H1 (cell line): ENCODE results near the gene DEFB110. TPM values are rescaled to one million over a fixed set of nuclear protein-coding genes. Genes with fewer than 3 reads are reported as not detected.

Source experiments
- CTCF ChIA-PET: fragments of 300-600 bp; sonication (Branson Sonifier 250); formaldehyde crosslinking; loops from one replicate; lab custom pipeline; 2021; ENCODE audit not compliant: partially characterized antibody; lab: Charles Lee
- POLR2A ChIA-PET: fragments of 300-600 bp; sonication (Branson Sonifier 250); formaldehyde crosslinking; loops from one replicate; lab custom pipeline; 2021; ENCODE audit warnings: inconsistent platforms; ENCODE audit not compliant: partially characterized antibody; lab: Charles Lee
- DNase-seq, 2 experiments: peaks; one replicate each; pipeline versions ENCODE4 v3.0.0 to v3.0.0-alpha.2; 2010 to 2022; ENCODE audit warnings: low spot score in 2 of 2, low read depth in 1 of 2, mixed read lengths in 1 of 2
- FAIRE-seq: peaks from 2 replicates; lab custom pipeline; 2011; peaks lifted over from hg19 to GRCh38; lab: Jason Lieb, UNC
- H2AFZ ChIP-seq: 2 replicates; pipeline ENCODE4 v1.8.1; 2012; ENCODE audit warnings: low read length, inconsistent platforms
- H2AK5ac ChIP-seq: 2 replicates; pipeline ENCODE4 v1.6.1; 2013; ENCODE audit warnings: low read depth, low read length
- H2BK120ac ChIP-seq: replicated peaks from 2 replicates; pipeline ENCODE3; 2013; ENCODE audit warnings: low read depth, low read length, inconsistent platforms
- H2BK12ac ChIP-seq: 2 replicates; pipeline ENCODE4 v1.6.1; 2013; ENCODE audit warnings: low read depth, low read length
- H2BK15ac ChIP-seq: 2 replicates; pipeline ENCODE4 v1.6.1; 2013; ENCODE audit warnings: low read length
- H2BK20ac ChIP-seq: 2 replicates; pipeline ENCODE4 v1.6.1; 2013; ENCODE audit warnings: low read length
- H2BK5ac ChIP-seq: 2 replicates; pipeline ENCODE4 v1.6.1; 2013; ENCODE audit warnings: low read depth, low read length
- H3K14ac ChIP-seq: 2 replicates; pipeline ENCODE4 v1.6.1; 2013; ENCODE audit warnings: inconsistent platforms; ENCODE audit not compliant: insufficient read length
- H3K18ac ChIP-seq: 2 replicates; pipeline ENCODE4 v1.6.1; 2013; ENCODE audit warnings: low read length; ENCODE audit errors: extremely low read depth
- H3K23ac ChIP-seq: 2 replicates; pipeline ENCODE4 v1.6.1; 2013; ENCODE audit warnings: inconsistent platforms; ENCODE audit not compliant: insufficient read length
- H3K23me2 ChIP-seq: 2 replicates; pipeline ENCODE4 v1.6.1; 2013; ENCODE audit warnings: low read depth, low read length
- H3K27ac ChIP-seq: 2 replicates; pipeline ENCODE4 v1.6.1; 2011; ENCODE audit warnings: low read depth, low read length, inconsistent platforms
- H3K27me3 ChIP-seq, 4 experiments: replicated peaks in 1 of 4; 1 replicate in 1 of 4; 2 replicates in 3 of 4; pipeline versions ENCODE4 v1.6.1 to v1.8.1; 2011 to 2013; ENCODE audit warnings: low read length in 3 of 4, mild to moderate bottlenecking in 3 of 4, inconsistent platforms in 2 of 4, mixed read lengths in 2 of 4, moderate library complexity in 1 of 4; ENCODE audit not compliant: control insufficient read depth in 3 of 4, insufficient read depth in 3 of 4; ENCODE audit errors: extremely low read depth in 1 of 4
- H3K36me3 ChIP-seq, 4 experiments: 2 replicates each; pipeline versions ENCODE4 v1.6.1 to v1.8.1; 2011 to 2013; ENCODE audit warnings: mild to moderate bottlenecking in 4 of 4, low read length in 3 of 4, moderate library complexity in 2 of 4, control low read depth in 1 of 4, inconsistent platforms in 1 of 4; ENCODE audit not compliant: insufficient read depth in 4 of 4, control insufficient read depth in 2 of 4
- H3K4ac ChIP-seq: replicated peaks from 2 replicates; pipeline ENCODE3; 2013; ENCODE audit warnings: low read length, low read depth, mixed read lengths, inconsistent platforms; ENCODE audit not compliant: insufficient read length
- H3K4me1 ChIP-seq, 4 experiments: replicated peaks in 1 of 4; 1 replicate in 1 of 4; 2 replicates in 3 of 4; pipeline versions ENCODE4 v1.6.1 to v1.8.1; 2011 to 2013; ENCODE audit warnings: low read length in 3 of 4, inconsistent platforms in 2 of 4, mixed read lengths in 1 of 4; ENCODE audit not compliant: insufficient read depth in 4 of 4, control insufficient read depth in 3 of 4
- H3K4me2 ChIP-seq, 2 experiments: 2 replicates each; pipeline versions ENCODE4 v1.6.1 to v1.8.1; 2011 to 2013; ENCODE audit warnings: low read depth in 2 of 2, low read length in 2 of 2, control low read depth in 1 of 2, inconsistent platforms in 1 of 2, mild to moderate bottlenecking in 1 of 2; ENCODE audit not compliant: insufficient read depth in 1 of 2
- H3K4me3 ChIP-seq, 4 experiments: fragments of 200-600, 300-600 bp in 1 of 4; sonication (generic), shearing (Covaris generic), sonication (Bioruptor Twin) in 1 of 4; 2 replicates each; pipeline versions ENCODE4 v1.5.1 to v1.8.1; 2011 to 2016; ENCODE audit warnings: low read length in 4 of 4, low read depth in 3 of 4, control low read depth in 2 of 4, inconsistent platforms in 2 of 4, mild to moderate bottlenecking in 2 of 4, mixed read lengths in 1 of 4, moderate library complexity in 1 of 4; ENCODE audit not compliant: insufficient read depth in 2 of 4; ENCODE audit errors: extremely low read depth in 1 of 4
- H3K56ac ChIP-seq: replicated peaks from 2 replicates; pipeline ENCODE3; 2013; ENCODE audit warnings: low read depth, mild to moderate bottlenecking, mixed read lengths, low read length, inconsistent platforms; ENCODE audit not compliant: insufficient read length
- H3K79me1 ChIP-seq: 2 replicates; pipeline ENCODE4 v1.6.1; 2013; ENCODE audit warnings: low read depth, low read length, control low read depth
- H3K79me2 ChIP-seq, 2 experiments: 2 replicates each; pipeline versions ENCODE4 v1.6.1 to v1.8.1; 2012 to 2013; ENCODE audit warnings: low read length in 2 of 2, mild to moderate bottlenecking in 2 of 2, inconsistent platforms in 1 of 2; ENCODE audit not compliant: insufficient read depth in 2 of 2, control insufficient read depth in 1 of 2
- H3K9ac ChIP-seq, 4 experiments: replicated peaks in 1 of 4; 1 replicate in 1 of 4; 2 replicates in 3 of 4; pipeline versions ENCODE4 v1.6.1 to v1.8.1; 2011 to 2013; ENCODE audit warnings: low read depth in 3 of 4, low read length in 3 of 4, control low read depth in 2 of 4, mild to moderate bottlenecking in 2 of 4, moderate library complexity in 2 of 4, inconsistent platforms in 1 of 4; ENCODE audit errors: extremely low read depth in 1 of 4
- H3K9me3 ChIP-seq, 2 experiments: 2 replicates each; pipeline versions ENCODE4 v1.6.1 to v1.8.1; 2012 to 2013; ENCODE audit warnings: mild to moderate bottlenecking in 2 of 2, moderate library complexity in 2 of 2, control low read depth in 1 of 2, inconsistent platforms in 1 of 2, low read depth in 1 of 2, low read length in 1 of 2, mixed read lengths in 1 of 2; ENCODE audit not compliant: insufficient read depth in 2 of 2
- H4K20me1 ChIP-seq, 2 experiments: replicated peaks in 1 of 2; 2 replicates each; pipeline versions ENCODE3 to v1.8.1; 2011 to 2013; ENCODE audit warnings: inconsistent platforms in 2 of 2, low read length in 2 of 2, mild to moderate bottlenecking in 1 of 2; ENCODE audit not compliant: insufficient read depth in 2 of 2, control insufficient read depth in 1 of 2
- H4K5ac ChIP-seq: 2 replicates; pipeline ENCODE4 v1.6.1; 2013; ENCODE audit warnings: low read length, low read depth, mixed read lengths, inconsistent platforms; ENCODE audit not compliant: insufficient read length
- H4K8ac ChIP-seq: 2 replicates; pipeline ENCODE4 v1.8.0; 2013; ENCODE audit warnings: mild to moderate bottlenecking, moderate library complexity, low read length, inconsistent platforms; ENCODE audit not compliant: insufficient read depth; ENCODE audit errors: extremely low read depth
- H4K91ac ChIP-seq: replicated peaks from 2 replicates; pipeline ENCODE3; 2013; ENCODE audit warnings: low read length, mixed read lengths, inconsistent platforms; ENCODE audit not compliant: insufficient read length
- EZH2 ChIP-seq: fragments of 200-600 bp; sonication (generic); IDR thresholded peaks from 2 replicates; pipeline ENCODE4 v1.7.1; 2012; ENCODE audit warnings: low read depth, mild to moderate bottlenecking, moderate library complexity, low read length, inconsistent platforms; ENCODE audit not compliant: severe bottlenecking
- FOSL1 ChIP-seq: IDR thresholded peaks from 2 replicates; pipeline ENCODE4 v1.6.1; 2011; ENCODE audit warnings: mild to moderate bottlenecking, low read depth, low read length, moderate library complexity; ENCODE audit not compliant: insufficient read depth
- HDAC2 ChIP-seq, 2 experiments: fragments of 300-600 bp in 1 of 2; sonication (generic) in 1 of 2; IDR thresholded peaks; 2 replicates each; pipeline ENCODE4 v1.6.1; 2011 to 2012; ENCODE audit warnings: low read depth in 2 of 2, low read length in 2 of 2, mild to moderate bottlenecking in 2 of 2, moderate library complexity in 2 of 2, borderline replicate concordance in 1 of 2, inconsistent platforms in 1 of 2
- JUN ChIP-seq: IDR thresholded peaks from 2 replicates; pipeline ENCODE4 v1.6.1; 2011; ENCODE audit warnings: low read depth, mild to moderate bottlenecking, improper control_type of control experiment, low read length
- KDM4A ChIP-seq: IDR thresholded peaks from one replicate; pipeline ENCODE4 v1.7.1; 2012; ENCODE audit warnings: low read depth, mild to moderate bottlenecking, moderate library complexity, low read length, inconsistent platforms; ENCODE audit not compliant: severe bottlenecking
- POLR2A ChIP-seq, 2 experiments: IDR thresholded peaks; 1 replicate in 1 of 2; 2 replicates in 1 of 2; pipeline ENCODE4 v1.6.1; 2011; ENCODE audit warnings: low read depth in 2 of 2, low read length in 2 of 2, mild to moderate bottlenecking in 2 of 2; ENCODE audit errors: control extremely low read depth in 1 of 2
- SP4 ChIP-seq: IDR thresholded peaks from 2 replicates; pipeline ENCODE4 v1.6.1; 2012; ENCODE audit warnings: low read length, inconsistent platforms
- WGBS, 2 experiments: shearing (Covaris generic) in 1 of 2; methylation state at CpG; one replicate each; pipeline versions ENCODE4 v1.1.6 to v1.1.7; 2013 to 2015; ENCODE audit warnings: low lambda C conversion rate in 2 of 2, mixed read lengths in 2 of 2, inconsistent platforms in 1 of 2, low coverage in 1 of 2, missing lambda C conversion rate in 1 of 2; ENCODE audit not compliant: insufficient replicate concordance in 2 of 2, insufficient coverage in 1 of 2, insufficient read length in 1 of 2; ENCODE audit errors: extremely low coverage in 1 of 2, missing lambda C conversion rate in 1 of 2; 5-methylcytosine and 5-hydroxymethylcytosine counted together
- polyA plus RNA-seq, 7 experiments: library from polyadenylated mRNA; depleted of rRNA in 3 of 7; stranded (reverse) in 5 of 7; unstranded in 2 of 7; fragments of >200 nt in 5 of 7; fragments of 200-250 nt in 2 of 7; gene quantifications; 1 replicate in 5 of 7; 2 replicates in 1 of 7; 4 replicates in 1 of 7; pipeline versions ENCODE4 v1.2.1 to v1.2.3, GENCODE V29; 2011 to 2013; ENCODE audit warnings: missing spikeins in 2 of 7, mixed read lengths in 2 of 7
- total RNA-seq: library from RNA; stranded (reverse); fragmentation: NEBNext Ultra II Directional; extraction: Animal tissue kit (Norgen Biotek cat#: 25700); gene quantifications from 2 replicates; pipeline ENCODE4 v1.2.1, GENCODE V29; 2021

Gene DEFB110
- total and polyA plus RNA-seq, 2 of the 8 experiments (the other 6 are each of a cell fraction or from before 2014, with no cell fraction given) = not detected

DNA sequence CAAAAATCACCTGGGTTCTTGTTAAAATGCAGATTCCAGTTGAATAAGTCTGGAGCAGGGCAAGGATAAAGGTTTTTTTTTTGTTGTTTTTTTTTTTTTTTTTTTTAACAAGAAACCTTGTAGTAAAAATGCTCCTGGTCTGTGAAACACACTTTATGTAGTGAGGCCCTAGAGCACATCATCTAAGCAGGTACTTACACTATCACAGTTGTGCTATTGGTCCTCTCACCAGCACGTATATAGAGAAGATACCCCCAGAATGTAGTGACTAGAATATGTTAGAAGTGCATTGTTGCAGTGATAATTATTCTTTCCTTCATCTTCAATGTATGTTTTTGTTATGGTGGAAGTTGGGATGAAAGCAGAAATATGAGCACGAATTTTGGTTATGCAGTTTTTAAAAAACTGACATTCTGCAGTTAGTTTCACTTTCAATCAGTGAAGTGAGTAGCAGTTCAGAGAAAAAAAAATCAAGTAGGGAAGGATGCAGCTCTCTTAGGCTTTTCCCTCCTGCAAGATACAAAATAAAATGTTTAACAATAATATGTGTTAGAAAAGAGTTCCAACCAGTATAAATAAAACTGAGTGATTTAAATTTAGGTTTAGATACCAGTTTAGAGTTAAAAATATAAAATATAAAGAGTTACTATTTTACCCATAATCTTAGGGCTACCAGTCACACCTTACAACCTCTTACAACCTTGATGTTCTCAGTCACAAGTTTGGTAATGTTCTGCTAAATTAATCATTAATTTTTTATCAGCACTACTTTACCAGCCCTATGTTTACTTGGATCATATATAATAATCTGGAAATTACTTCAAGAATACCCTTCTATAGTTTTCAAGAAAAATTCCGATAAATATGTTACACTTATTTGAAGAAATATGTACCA, 43.2 kb downstream of the DEFB110 start:
- Histone ChIP-seq H3K36me3 (no peaks in the 10 kb centered on the region), H4K5ac (no peak overlapping the region), H3K9me3 (no peaks in the 10 kb centered on the region), H2AFZ (no peak overlapping the region), H3K4ac (no peak overlapping the region), H2BK12ac (no peak overlapping the region), H3K4me1 (no peaks in the 10 kb centered on the region; a peak in 2 of 7 replicates), H3K9ac (no peak overlapping the region), H3K79me2 (no peaks in the 10 kb centered on the region), H4K8ac (no peak overlapping the region), H2BK5ac (no peak overlapping the region), H3K18ac (no peak overlapping the region), H2BK15ac (no peak overlapping the region), H3K79me1 (no peaks in the 10 kb centered on the region), H3K14ac (no peak overlapping the region), H3K4me2 (no peak overlapping the region), H4K91ac (no peak overlapping the region), H2AK5ac (no peak overlapping the region), H3K56ac (no peak overlapping the region), H2BK120ac (no peak overlapping the region), H3K27me3 (no peaks in the 10 kb centered on the region), H2BK20ac (no peak overlapping the region), H3K4me3 (no peak overlapping the region), H3K23me2 (no peaks in the 10 kb centered on the region), H3K27ac (no peak overlapping the region), H3K23ac (no peak overlapping the region), H4K20me1 (no peaks in the 10 kb centered on the region)
- no peak for DNase-seq
- WGBS, 2 experiments = 59% methylated on average over 3 of the region's 3 CpGs; no CpG with 5 or more reads in 1 of the 2 experiments
- FAIRE-seq = no peak
- TF ChIP-seq KDM4A (no peak), POLR2A (IDR thresholded peaks at IDR 0.05; ENCODE audit: control extremely low read depth in 1 of 2, low read depth in 2 of 2, low read length in 2 of 2) (no peak), SP4 (no peak), FOSL1 (no peak), JUN (no peak), EZH2 (no peak), HDAC2 (IDR thresholded peaks at IDR 0.05; ENCODE audit: borderline replicate concordance in 1 of 2, low read depth in 2 of 2, low read length in 2 of 2) (no peak)
- ChIA-PET CTCF (interaction anchor here (1.3 kb wide), 1 partner anchor 12 kb away, joined by 3 read pairs; no protein-coding TSS in a partner anchor), POLR2A (no interaction called here)
